Mucosa of descending colon (tissue), 3 donors: ENCODE data around the gene HMG20A. TPM values are rescaled to one million over a fixed set of nuclear protein-coding genes. Genes with fewer than 3 reads are reported as not detected.
A peak's percentile ranks its signal among the peaks of the same experiment; 100 is the strongest.

ENCODE experiments used
- ATAC-seq: fragments of 200-7000 bp; cut with Tn5 transposase; one replicate; pipeline ENCODE4 v1.9.1; 2020; ENCODE audit warnings: mild to moderate bottlenecking, moderate library complexity
- DNase-seq, 3 donors: peaks; one replicate each; pipeline ENCODE4 v3.0.0-alpha.2; 2020
- H3K36me3 ChIP-seq: fragments of 200-600 bp; one replicate; pipeline ENCODE4 v1.8.0; 2021; ENCODE audit warnings: low read depth, mild to moderate bottlenecking
- H3K4me1 ChIP-seq: fragments of 200-600 bp; one replicate; pipeline ENCODE4 v1.8.0; 2021; ENCODE audit warnings: low read depth, mild to moderate bottlenecking
- H3K4me3 ChIP-seq: fragments of 200-600 bp; one replicate; pipeline ENCODE4 v1.8.0; 2021; ENCODE audit warnings: mild to moderate bottlenecking
- H3K9me3 ChIP-seq: fragments of 200-600 bp; one replicate; pipeline ENCODE4 v1.8.0; 2021; ENCODE audit warnings: mild to moderate bottlenecking
- CTCF ChIP-seq: fragments of 200-600 bp; IDR thresholded peaks from one replicate; pipeline ENCODE4 v1.8.0; 2022; ENCODE audit warnings: antibody characterized with exemption, mild to moderate bottlenecking
- intact Hi-C, 2 donors: fragments of 100-400 bp; cut with DNase I in 1 of 2; cut with micrococcal nuclease in 1 of 2; formaldehyde crosslinking; loops; one replicate each; pipeline versions ENCODE4 v1.11.0 to v1.11.1; 2022; cut with DNase I, micrococcal nuclease
- total RNA-seq, 3 donors: library from RNA; stranded (reverse); fragmentation: NEBNext Ultra II Directional in 2 of 3; extraction: Animal tissue kit (Norgen Biotek cat#: 25700) in 2 of 3; gene quantifications; one replicate each; pipeline versions ENCODE4 v1.2.1 to v1.2.4, GENCODE V29; 2021 to 2023
- donor health status: DM: no; HTN: no; CAD: no; lungs with moderate emphysema.
- donor health status: DM: no; HTN: no; CAD: no.
- donor health status: DM: no; HTN: yes; CAD: no.

The HMG20A gene
- total RNA-seq, 3 donors from 2014 or later = 27.5 to 37.1 (median 34.7) TPM

GRCh38 chr15:77446840-77447390 lies 26.2 kb downstream of the HMG20A start:
- TF ChIP-seq CTCF = no peak
- DNase-seq = peak in 2 of 3 donors; percentile 49 to 75
- ATAC-seq = peak; percentile 98
- no peak overlapping the region for H3K4me3 ChIP-seq
- no peaks in the 10 kb centered on the region for H3K36me3 ChIP-seq
- peaks cover 28% of the 10 kb centered on the region for H3K4me1 ChIP-seq
- intact Hi-C loops = no loop called here
- no peaks in the 10 kb centered on the region for H3K9me3 ChIP-seq

- no peak for TF ChIP-seq CTCF
- intact Hi-C loops = no loop called here
- no peaks in the 10 kb centered on the region for H3K9me3 ChIP-seq
- H3K4me3 ChIP-seq = no peak overlapping the region
- peaks cover 7% of the 10 kb centered on the region for H3K4me1 ChIP-seq
- no peak for DNase-seq
- ATAC-seq = no peak
- H3K36me3 ChIP-seq = no peaks in the 10 kb centered on the region
These were observed 33.6 kb downstream of the HMG20A start for GRCh38 chr15:77454265-77454664.

- no peak for ATAC-seq
- intact Hi-C loops = no loop called here
- Histone ChIP-seq H3K4me3 (no peak overlapping the region), H3K4me1 (peaks cover 6% of the 10 kb centered on the region), H3K9me3 (no peaks in the 10 kb centered on the region), H3K36me3 (no peaks in the 10 kb centered on the region)
- no peak for TF ChIP-seq CTCF
- no peak for DNase-seq
These were observed 34.3 kb downstream of the HMG20A start for GRCh38 chr15:77454951-77455350.

GRCh38 chr15:77455696-77456321 lies 35.1 kb downstream of the HMG20A start:
- intact Hi-C loops = no loop called here
- H3K4me3 ChIP-seq = no peak overlapping the region
- no peak for DNase-seq
- no peaks in the 10 kb centered on the region for H3K36me3 ChIP-seq
- TF ChIP-seq CTCF = no peak
- peak; percentile 57 for ATAC-seq
- H3K4me1 ChIP-seq = peaks cover 6% of the 10 kb centered on the region
- no peaks in the 10 kb centered on the region for H3K9me3 ChIP-seq

GRCh38 chr15:77456746-77457145 lies 36.1 kb downstream of the HMG20A start:
- no peaks in the 10 kb centered on the region for H3K9me3 ChIP-seq
- DNase-seq (no peak), ATAC-seq (no peak)
- TF ChIP-seq CTCF = no peak
- peaks cover 6% of the 10 kb centered on the region for H3K4me1 ChIP-seq
- no peak overlapping the region for H3K4me3 ChIP-seq
- intact Hi-C loops = no loop called here
- no peaks in the 10 kb centered on the region for H3K36me3 ChIP-seq
